HG03103 (cell line): Measurements from ENCODE around the gene CGB1.
"Not testable (repeated sequence)": the region's sequence is repeated elsewhere in the genome, so short reads cannot be mapped to it uniquely, and the experiment has no call there.

Experiments used
- ATAC-seq: cut with Tn5 transposase; IDR thresholded peaks from one replicate; pipeline ENCODE4 v1.9.1; 2021; ENCODE audit warnings: low read depth; ENCODE audit not compliant: unreplicated experiment

CGB1 gene

DNA sequence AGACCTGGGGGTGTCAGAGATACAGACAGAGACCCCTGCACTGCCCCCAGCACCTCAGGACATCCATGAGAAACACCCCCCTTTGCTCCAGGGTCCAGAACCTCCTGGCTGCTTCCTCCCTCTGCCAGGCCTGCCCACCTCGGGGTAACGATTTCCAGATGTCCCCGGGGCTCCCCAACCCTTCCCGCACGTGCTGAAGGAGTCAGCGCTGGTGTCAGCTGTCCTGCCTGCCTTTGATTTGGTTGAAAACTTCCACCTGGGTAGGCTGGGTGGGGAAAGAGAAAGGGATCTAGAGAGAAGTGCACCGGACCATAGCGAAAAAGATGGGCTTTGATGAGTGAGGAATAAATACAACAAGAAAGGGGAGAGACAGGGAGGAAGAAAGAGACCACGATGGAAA is 22.4 kb upstream of the CGB1 start:
- no peak for ATAC-seq

DNA sequence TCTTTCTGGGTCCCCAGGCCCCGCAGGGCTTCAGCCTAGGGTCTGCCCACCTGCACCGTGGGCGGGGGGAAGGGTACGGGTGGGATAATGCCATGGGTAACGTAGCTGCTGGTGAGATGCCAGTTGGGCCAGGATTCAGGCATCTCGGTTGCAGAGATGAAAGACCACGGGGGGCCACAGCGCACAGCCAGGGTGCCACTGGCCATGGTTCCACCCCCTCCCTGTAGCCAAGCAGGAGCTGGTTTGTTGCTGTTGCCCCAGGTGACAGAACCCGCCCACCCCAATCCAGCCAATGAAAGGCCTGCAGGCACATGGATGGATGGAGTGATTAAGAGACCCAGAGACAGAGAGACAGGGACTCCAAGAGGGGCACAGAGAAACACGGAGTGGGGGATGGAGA is 21.9 kb upstream of the CGB1 start:
- ATAC-seq, result no peak

DNA sequence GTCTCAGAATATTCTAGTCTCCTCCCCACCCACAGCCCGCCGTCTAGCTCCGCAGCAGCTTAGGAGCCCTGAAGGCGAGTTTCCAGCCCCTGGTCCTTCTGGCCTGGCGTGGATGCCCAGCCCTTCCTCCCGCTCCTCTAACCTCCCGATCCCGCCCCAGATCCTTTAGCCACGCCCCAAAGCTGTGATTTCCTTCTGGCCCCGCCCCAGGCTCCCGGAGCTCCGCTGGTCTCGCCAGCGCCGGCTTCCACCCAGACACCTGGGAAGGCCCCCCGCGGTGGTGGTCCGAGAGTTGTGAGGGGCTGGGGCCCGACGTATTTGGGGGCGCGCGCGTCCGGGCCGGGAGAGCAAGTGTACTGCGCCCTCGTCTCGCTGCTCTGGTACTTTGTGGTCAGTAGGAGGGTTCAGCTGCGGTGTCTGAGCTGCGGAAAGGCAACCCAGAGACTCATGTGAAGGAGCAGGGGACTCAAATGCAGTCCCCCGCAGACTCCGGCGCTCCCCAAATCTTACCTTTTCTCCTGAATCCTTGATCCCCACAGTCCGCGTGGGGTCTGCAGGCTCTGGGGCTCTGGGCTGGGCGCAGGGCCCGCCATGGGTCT is 21.0 kb upstream of the CGB1 start, which contains the start of gene CGB7:
TSS of gene CGB7 (minus strand) at position 114 of the 599 bp plus-strand sequence. CDS start 2,374 bp downstream, outside the sequence.
- no peak for ATAC-seq

DNA sequence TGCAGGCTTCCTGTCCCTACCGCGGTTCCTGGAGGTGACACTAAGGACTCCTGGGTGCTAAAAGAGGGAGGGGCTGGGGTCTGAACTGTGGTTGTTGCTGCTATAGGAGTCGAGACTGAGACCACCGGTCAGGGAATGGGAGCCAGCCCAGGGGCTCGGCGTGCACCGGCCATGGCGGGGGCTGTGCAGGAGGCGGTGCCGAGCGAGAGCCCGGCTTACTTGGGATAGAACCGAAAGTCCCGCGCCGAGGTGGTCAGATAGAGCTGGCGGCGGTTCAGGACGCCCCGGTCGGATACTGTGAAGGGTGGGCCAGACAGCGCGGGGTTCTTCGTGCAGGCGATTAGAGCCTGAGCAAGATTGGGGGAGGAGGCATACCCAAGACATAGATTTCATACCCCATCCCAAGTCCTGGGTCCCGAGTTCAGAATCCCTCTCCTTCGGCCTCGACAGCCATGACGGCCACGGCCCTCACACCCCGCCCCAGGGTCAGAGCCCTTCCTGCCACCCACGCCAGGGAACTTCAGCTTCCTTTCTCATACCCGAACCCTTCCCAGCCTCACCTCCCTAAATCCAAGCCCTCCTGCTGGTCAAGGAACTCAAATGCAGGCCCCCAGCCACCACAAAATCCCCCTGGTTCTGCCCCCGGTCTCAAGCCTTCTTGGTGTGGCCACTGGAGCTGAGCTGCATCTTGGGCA is 20.4 kb upstream of the CGB1 start:
- ATAC-seq, result not testable (repeated sequence)

DNA sequence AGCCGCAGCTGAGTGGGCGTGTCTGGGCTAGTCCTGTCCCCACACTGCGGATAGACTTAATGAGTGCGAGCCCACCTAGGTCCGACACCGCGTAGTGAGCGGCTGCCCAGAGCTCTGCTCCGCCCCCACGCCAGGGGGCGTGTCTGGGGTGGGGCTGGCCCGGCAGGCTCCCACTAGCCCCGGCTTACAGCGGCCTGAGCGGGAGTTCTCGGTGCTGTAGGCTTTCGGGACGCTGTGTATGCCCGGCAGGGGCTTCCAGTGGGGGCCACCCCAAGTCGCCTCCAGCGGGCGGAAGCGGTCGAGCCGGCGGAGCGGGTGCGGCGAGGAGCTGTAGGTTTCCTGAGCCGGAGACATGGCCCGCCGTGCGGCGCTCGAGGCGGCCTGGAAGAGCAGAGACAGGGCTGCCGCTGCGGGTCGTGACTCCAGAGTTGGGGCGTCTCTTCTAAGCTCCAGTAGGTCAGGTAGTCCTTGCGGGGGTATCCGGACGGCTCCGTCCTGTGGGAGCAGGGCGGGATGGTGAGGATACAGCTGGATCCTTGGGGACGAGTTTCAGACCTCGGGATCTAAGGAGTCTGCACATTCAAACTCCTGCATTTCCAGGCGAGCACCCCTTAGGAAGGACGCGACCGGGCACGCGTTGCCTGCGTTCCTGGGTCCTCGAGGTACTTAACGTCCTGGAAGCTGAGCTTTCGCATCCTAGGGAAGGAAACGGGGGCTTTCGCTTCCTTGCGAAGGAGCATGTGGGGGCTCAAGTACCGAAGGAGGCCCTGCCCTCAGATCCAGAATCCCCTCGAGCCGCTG is 19.6 kb upstream of the CGB1 start:
- ATAC-seq, result no peak

DNA sequence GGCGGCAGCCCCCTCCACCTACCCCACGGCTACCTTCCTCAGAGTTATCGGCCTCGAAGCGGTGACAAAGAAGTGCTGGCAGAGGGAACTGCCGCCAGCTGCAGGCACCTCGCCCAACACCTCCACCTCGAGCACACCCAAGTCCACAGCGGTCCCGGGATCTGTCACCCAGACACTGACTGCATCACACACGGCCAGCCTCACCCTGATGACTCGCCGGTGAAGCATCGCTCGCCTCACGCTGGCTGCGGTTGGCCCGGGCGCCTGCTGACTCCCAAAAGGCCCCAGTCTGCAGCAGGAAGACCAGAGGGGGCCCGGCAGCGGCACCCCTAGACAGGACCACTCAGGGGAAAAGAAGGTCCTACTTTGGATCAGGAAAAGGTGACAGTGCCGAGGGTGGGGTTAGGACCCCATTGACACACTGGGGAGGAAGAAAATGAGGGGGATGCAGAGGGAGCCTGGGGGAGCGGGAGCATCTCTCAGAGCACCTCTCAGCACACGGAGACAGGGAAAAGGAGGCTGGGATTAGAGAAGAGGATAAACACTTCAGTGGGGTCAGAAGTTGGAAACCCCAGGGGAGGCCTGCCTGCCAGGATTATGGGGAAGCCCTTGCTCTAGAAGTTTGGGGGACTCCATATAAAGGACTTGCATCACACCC is 13.8 kb upstream of the CGB1 start:
- not testable (repeated sequence) for ATAC-seq

DNA sequence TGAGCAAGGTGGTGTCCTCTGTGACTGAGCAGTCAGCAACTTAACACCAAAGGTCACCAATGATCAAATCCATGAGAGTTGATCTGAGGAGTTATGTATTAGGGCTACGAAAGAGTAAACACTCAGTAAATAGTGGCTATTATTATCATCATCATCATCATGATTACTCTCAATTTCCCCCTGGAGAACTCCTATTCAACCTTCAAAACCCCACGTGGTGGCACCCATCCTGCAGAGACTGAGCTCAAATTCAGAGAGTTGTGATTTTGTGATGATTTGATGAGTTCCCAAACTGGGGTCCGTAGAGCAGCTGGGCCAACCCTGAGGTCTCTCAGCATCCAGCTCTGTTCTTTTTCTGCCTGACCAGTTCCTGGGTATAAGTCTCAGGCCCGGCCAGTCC is 13.1 kb upstream of the CGB1 start:
- ATAC-seq, result not testable (repeated sequence)

DNA sequence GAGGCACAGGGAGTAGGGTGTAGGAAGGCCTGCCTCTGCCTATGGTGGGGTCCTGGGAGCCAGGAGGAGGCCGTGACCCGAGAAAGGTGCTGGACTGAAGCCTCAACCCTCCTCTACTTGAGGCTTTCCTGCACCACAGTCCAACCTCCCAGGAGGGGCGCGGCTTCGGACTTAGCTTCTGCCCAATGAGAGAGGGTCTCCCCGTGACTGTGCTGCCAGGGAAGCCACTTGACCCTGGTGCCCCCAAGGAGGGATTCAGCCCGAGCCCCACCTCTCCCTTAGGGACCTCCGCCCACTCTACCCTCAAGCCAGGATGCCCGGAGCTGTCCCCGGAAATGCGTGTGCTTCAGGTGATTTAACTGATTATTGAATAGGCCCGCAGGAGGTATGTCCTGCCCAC is 12.3 kb upstream of the CGB1 start, which contains the start of gene CGB8:
TSS of gene CGB8 (minus strand) at position 101 of the 400 bp plus-strand sequence. CDS start 372 bp downstream, outside the sequence.
- not testable (repeated sequence) for ATAC-seq

DNA sequence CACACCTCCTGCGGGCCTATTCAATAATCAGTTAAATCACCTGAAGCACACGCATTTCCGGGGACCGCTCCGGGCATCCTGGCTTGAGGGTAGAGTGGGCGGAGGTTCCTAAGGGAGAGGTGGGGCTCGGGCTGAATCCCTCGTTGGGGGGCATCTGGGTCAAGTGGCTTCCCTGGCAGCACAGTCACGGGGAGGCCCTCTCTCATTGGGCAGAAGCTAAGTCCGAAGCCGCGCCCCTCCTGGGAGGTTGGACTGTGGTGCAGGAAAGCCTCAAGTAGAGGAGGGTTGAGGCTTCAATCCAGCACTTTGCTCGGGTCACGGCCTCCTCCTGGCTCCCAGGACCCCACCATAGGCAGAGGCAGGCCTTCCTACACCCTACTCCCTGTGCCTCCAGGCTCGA is 6.9 kb upstream of the CGB1 start, which contains the start of gene CGB5:
TSS of gene CGB5 (plus strand) at position 301 of the 400 bp plus-strand sequence. CDS start 362 bp downstream, outside the sequence.
- not testable (repeated sequence) for ATAC-seq

DNA sequence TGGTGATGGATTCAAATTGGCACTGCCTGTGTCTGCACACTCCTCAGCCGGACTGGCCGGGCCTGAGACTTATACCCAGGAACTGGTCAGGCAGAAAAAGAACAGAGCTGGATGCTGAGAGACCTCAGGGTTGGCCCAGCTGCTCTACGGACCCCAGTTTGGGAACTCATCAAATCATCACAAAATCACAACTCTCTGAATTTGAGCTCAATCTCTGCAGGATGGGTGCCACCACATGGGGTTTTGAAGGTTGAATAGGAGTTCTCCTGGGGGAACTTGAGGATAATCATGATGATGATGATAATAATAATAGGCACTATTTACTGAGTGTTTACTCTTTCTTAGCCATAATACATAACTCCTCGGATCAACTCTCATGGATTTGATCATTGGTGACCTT is 6.0 kb upstream of the CGB1 start:
- not testable (repeated sequence) for ATAC-seq

DNA sequence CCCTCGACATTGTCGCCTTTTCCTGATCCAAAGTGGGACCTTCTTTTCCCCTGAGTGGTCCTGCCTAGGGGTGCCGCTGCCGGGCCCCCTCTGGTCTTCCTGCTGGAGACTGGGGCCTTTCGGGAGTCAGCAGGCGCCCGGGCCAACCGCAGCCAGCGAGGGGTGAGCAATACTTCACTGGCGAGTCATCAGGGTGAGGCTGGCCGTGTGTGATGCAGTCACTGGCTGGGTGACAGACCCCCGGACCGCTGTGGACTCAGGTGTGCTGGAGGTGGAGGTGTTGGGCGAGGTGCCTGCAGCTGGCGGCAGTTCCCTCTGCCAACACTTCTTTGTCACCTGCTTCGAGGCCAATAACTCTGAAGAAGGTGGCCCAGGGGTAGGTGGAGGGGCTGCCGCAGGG is 5.5 kb upstream of the CGB1 start:
- no peak for ATAC-seq

DNA sequence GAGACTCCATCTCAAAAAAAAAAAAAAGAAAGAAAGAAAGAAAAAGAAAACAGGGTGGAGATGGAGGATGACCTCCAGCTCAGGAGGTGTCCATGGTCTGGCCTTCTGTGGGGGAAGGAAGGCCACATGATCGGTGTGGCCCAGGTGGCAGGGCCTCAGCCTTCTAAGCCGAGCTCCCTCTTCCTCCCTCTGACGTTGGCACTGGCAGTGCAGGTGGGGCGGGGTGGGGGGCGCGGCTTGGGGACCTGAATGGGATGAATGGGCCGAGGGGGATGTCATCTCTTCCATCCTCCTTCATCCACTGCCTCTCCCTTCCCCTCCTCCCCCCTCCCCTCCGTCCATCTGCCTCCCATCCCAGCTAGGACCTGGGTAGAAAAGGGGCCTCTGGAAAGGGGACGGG is 3.0 kb upstream of the CGB1 start:
- not testable (repeated sequence) for ATAC-seq

DNA sequence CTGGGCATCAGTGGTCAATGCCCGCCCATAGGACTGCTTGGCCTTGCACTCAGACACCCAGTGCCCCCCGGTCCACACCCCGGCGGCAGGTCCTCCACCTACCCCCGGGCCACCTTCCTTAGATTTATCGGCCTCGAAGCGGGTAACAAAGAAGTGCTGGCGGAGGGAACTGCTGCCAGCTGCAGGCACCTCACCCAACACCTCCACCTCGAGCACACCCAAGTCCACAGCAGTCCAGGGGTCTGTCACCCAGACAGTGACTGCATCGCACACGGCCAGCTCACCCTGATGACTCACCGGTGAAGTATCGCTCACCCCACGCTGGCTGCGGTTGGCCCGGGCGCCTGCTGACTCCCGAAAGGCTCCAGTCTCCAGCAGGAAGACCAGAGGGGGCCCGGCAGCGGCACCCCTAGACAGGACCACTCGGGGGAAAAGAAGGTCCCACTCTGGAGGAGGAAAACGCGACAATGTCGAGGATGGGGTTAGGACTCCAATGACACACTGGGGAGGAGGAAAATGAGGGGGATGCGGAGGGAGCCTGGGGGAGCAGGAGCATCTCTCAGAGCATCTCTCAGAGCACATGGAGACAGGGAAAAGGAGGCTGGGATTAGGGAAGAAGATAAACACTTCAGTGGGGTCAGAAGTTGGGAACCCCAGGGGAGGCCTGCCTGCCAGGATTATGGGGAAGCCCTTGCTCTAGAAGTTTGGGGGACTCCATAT is 2.0 kb upstream of the CGB1 start:
- ATAC-seq, result not testable (repeated sequence)

DNA sequence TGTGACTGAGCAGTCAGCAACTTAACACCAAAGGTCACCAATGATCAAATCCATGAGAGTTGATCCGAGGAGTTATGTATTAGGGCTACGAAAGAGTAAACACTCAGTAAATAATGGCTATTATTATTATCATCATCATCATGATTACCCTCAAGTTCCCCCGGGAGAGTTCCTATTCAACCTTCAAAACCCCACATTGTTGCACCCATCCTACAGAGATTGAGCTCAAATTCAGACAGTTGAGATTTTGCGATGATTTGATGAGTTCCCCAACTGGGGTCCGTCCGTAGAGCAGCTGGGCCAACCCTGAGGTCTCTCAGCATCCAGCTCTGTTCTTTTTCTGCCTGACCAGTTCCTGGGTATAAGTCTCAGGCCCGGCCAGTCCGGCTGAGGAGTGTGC is 1.4 kb upstream of the CGB1 start:
- ATAC-seq, result not testable (repeated sequence)

DNA sequence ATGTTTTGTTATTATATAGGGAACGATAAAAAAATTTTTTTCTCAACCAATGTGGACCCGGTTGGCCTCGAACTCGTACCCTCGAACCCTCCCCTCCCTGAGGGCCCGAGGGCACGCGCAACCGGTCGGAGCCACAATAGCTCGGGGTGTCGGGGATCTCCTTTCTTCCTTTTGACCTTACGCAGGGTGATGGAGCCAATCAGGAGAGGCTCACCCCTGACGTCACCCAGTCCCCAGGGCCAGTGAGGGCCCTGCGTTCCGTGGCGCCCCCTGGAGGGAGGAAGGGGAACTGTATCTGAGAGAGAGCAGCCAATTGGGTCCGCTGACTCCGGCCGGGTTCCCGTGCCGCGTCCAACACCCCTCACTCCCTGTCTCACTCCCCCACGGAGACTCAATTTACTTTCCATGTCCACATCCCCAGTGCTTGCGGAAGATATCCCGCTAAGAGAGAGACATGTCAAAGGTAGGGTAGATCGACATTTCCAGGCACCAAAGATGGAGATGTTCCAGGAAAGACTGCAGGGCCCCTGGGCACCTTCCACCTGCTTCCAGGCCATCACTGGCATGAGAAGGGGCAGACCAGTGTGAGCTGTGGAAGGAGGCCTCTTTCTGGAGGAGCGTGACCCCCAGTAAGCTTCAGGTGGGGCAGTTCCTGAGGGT is 4.9 kb downstream of the CGB1 start, which contains the start of gene CGB2:
TSS of gene CGB2 (plus strand) at position 249 of the 660 bp plus-strand sequence. CDS start at position 455, 206 bp downstream.
- ATAC-seq, result not testable (repeated sequence)

DNA sequence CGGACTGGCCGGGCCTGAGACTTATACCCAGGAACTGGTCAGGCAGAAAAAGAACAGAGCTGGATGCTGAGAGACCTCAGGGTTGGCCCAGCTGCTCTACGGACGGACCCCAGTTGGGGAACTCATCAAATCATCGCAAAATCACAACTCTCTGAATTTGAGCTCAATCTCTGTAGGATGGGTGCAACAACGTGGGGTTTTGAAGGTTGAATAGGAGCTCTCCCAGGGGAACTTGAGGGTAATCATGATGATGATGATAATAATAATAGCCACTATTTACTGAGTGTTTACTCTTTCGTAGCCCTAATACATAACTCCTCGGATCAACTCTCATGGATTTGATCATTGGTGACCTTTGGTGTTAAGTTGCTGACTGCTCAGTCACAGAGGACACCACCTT is 6.4 kb downstream of the CGB1 start:
- ATAC-seq, result not testable (repeated sequence)

DNA sequence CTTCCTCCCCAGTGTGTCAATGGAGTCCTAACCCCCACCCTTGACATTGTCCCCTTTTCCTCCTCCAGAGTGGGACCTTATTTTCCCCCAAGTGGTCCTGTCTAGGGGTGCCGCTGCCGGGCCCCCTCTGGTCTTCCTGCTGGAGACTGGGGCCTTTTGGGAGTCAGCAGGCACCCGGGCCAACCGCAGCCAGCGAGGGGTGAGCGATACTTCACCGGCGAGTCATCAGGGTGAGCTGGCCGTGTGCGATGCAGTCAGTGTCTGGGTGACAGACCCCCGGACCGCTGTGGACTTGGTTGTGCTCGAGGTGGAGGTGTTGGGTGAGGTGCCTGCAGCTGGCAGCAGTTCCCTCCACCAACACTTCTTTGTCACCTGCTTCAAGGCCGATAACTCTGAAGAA is 6.9 kb downstream of the CGB1 start:
- not testable (repeated sequence) for ATAC-seq

DNA sequence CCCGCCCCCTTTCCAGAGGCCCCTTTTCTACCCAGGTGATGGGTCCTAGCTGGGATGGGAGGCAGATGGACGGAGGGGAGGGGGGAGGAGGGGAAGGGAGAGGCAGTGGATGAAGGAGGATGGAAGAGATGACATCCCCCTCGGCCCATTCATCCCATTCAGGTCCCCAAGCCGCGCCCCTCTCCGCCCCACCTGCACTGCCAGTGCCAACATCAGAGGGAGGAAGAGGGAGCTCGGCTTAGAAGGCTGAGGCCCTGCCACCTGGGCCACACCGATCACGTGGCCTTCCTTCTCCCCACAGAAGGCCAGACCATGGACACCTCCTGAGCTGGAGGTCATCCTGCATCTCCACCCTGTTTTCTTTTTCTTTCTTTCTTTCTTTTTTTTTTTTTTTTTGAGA is 8.0 kb downstream of the CGB1 start:
- not testable (repeated sequence) for ATAC-seq

DNA sequence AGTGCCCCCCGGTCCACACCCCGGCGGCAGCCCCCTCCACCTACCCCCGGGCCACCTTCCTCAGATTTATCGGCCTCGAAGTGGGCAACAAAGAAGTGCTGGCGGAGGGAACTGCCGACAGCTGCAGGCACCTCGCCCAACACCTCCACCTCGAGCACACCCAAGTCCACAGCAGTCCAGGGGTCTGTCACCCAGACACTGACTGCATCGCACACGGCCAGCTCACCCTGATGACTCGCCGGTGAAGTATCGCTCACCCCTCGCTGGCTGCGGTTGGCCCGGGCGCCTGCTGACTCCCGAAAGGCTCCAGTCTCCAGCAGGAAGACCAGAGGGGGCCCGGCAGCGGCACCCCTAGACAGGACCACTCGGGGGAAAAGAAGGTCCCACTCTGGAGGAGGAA is 11.1 kb downstream of the CGB1 start:
- ATAC-seq, result not testable (repeated sequence)
